Activated CD8-positive, alpha-beta memory T cell treated with anti-CD3 and anti-CD28 coated beads for 36 hours (primary cell): ENCODE results near the gene PPP2R5E. TPM values are rescaled to one million over a fixed set of nuclear protein-coding genes. Genes with fewer than 3 reads are reported as not detected.
"Not testable (repeated sequence)": the region's sequence is repeated elsewhere in the genome, so short reads cannot be mapped to it uniquely, and the experiment has no call there.

Experiments
- CTCF ChIA-PET: fragments of 350-600 bp; sonication (Branson Sonifier 250); formaldehyde crosslinking; loops from one replicate; lab custom pipeline; 2021; ENCODE audit warnings: antibody characterized with exemption; lab: Charles Lee
- POLR2A ChIA-PET: fragments of 350-600 bp; sonication (Branson Sonifier 250); formaldehyde crosslinking; loops from one replicate; lab custom pipeline; 2021; ENCODE audit warnings: antibody characterized with exemption; lab: Charles Lee
- total RNA-seq, 2 experiments: library from RNA; stranded (reverse); gene quantifications; one replicate each; pipeline ENCODE4 v1.2.3, GENCODE V29; 2021

Gene PPP2R5E
- 10 to 100 TPM; 49.9 to 53.3 TPM for total RNA-seq

- ChIA-PET POLR2A (interaction anchor here (0.6 to 1.4 kb wide), 7 partner anchors 12 to 99 kb away, joined by 3 to 9 read pairs (median 5); partner anchors contain the start of gene WDR89), CTCF (interaction anchor here (1.3 to 1.9 kb wide), 3 partner anchors 66 to 155 kb away, joined by 3 to 5 read pairs (median 5); partner anchors contain the start of gene WDR89)
These were observed at the start of gene PPP2R5E for GRCh38 chr14:63543000-63543825. Gene PPP2R5E, minus strand, starts transcription at chr14:63543377. Its CDS starts 3,692 bp downstream, at chr14:63539685.

- POLR2A ChIA-PET: not testable (repeated sequence)
- CTCF ChIA-PET: interaction anchor here (0.7 kb wide), 1 partner anchor 122 kb away, joined by 4 read pairs; no protein-coding TSS in a partner anchor
These were observed 39.9 kb upstream of the PPP2R5E start for GRCh38 chr14:63583046-63583445.

- CTCF ChIA-PET: no interaction called here
These were observed 38.3 kb upstream of the PPP2R5E start for GRCh38 chr14:63581491-63581890.

GRCh38 chr14:63578300-63578699 is 35.1 kb upstream of the PPP2R5E start:
- ChIA-PET CTCF (no interaction called here), POLR2A (interaction anchor here (0.7 kb wide), 1 partner anchor 13 kb away, joined by 3 read pairs; no protein-coding TSS in a partner anchor)

More at GRCh38 chr14:63581491-63581890, 38.3 kb upstream of the PPP2R5E start:
- POLR2A ChIA-PET: no interaction called here

GRCh38 chr14:63573581-63573980 is 30.4 kb upstream of the PPP2R5E start:
- ChIA-PET POLR2A (no interaction called here), CTCF (interaction anchor here (0.6 kb wide), 1 partner anchor 21 kb away, joined by 3 read pairs; no protein-coding TSS in a partner anchor)

- CTCF ChIA-PET: no interaction called here
- POLR2A ChIA-PET: no interaction called here
These were observed 22.3 kb upstream of the PPP2R5E start for GRCh38 chr14:63565448-63565847.

GRCh38 chr14:63564318-63564717 is 21.1 kb upstream of the PPP2R5E start:
- ChIA-PET CTCF (no interaction called here), POLR2A (no interaction called here)

GRCh38 chr14:63563370-63564026 is 20.3 kb upstream of the PPP2R5E start:
- CTCF ChIA-PET: no interaction called here
- POLR2A ChIA-PET: no interaction called here

- ChIA-PET CTCF (interaction anchor here (0.6 kb wide), 1 partner anchor 22 kb away, joined by 3 read pairs; no protein-coding TSS in a partner anchor), POLR2A (no interaction called here)
These were observed 19.2 kb upstream of the PPP2R5E start for GRCh38 chr14:63562405-63562804.

GRCh38 chr14:63555572-63555971 is 12.4 kb upstream of the PPP2R5E start:
- ChIA-PET CTCF (no interaction called here), POLR2A (interaction anchor here (1.0 to 1.3 kb wide), 2 partner anchors 12 to 77 kb away, joined by 3 to 5 read pairs; partner anchors contain the start of gene PPP2R5E)

GRCh38 chr14:63551332-63551731 is 8.2 kb upstream of the PPP2R5E start:
- POLR2A ChIA-PET: no interaction called here
- CTCF ChIA-PET: no interaction called here

GRCh38 chr14:63547798-63548335 is 4.7 kb upstream of the PPP2R5E start:
- ChIA-PET POLR2A (no interaction called here), CTCF (no interaction called here)

GRCh38 chr14:63545431-63545830 is 2.3 kb upstream of the PPP2R5E start:
- POLR2A ChIA-PET: no interaction called here

GRCh38 chr14:63544591-63545299 is 1.6 kb upstream of the PPP2R5E start:
- POLR2A ChIA-PET: interaction anchor here (0.8 kb wide), 1 partner anchor 90 kb away, joined by 6 read pairs; no protein-coding TSS in a partner anchor
- CTCF ChIA-PET: no interaction called here

More at GRCh38 chr14:63545431-63545830, 2.3 kb upstream of the PPP2R5E start:
- CTCF ChIA-PET: no interaction called here

- ChIA-PET POLR2A (interaction anchor here (0.7 to 1.1 kb wide), 5 partner anchors 11 to 91 kb away, joined by 3 to 6 read pairs (median 4); no protein-coding TSS in a partner anchor), CTCF (interaction anchor here (1.3 to 1.9 kb wide), 3 partner anchors 66 to 155 kb away, joined by 3 to 5 read pairs (median 5); partner anchors contain the start of gene WDR89)
These were observed 739 bp upstream of the PPP2R5E start for GRCh38 chr14:63543826-63544406.

GRCh38 chr14:63542231-63542999 is 762 bp downstream of the PPP2R5E start:
- CTCF ChIA-PET: interaction anchor here (1.3 to 1.9 kb wide), 3 partner anchors 65 to 154 kb away, joined by 3 to 5 read pairs (median 5); partner anchors contain the start of gene WDR89
- POLR2A ChIA-PET: interaction anchor here (0.5 to 1.4 kb wide), 3 partner anchors 73 to 1709 kb away, joined by 3 to 9 read pairs (median 7); partner anchors contain the start of gene WDR89

- POLR2A ChIA-PET: no interaction called here
- CTCF ChIA-PET: no interaction called here
These were observed 7.3 kb downstream of the PPP2R5E start for GRCh38 chr14:63535918-63536317.
